Activated naive CD4-positive, alpha-beta T cell treated with anti-CD3 and anti-CD28 coated beads, Interleukin-2, amount 50 U/mL, for 72 hours (primary cell): Measurements from ENCODE around the gene FAM161A. TPM values are rescaled to one million over a fixed set of nuclear protein-coding genes. Genes with fewer than 3 reads are reported as not detected.
"Not testable (repeated sequence)": the region's sequence is repeated elsewhere in the genome, so short reads cannot be mapped to it uniquely, and the experiment has no call there.

Experiments
- ATAC-seq, 2 donors: fragments of 150-1000 bp; cut with Tn5 transposase; 2 replicates each; pipeline ENCODE4 v1.10.0; 2021; ENCODE audit warnings: mild to moderate bottlenecking in 2 of 2, moderate library complexity in 2 of 2
- DNase-seq, 2 donors: peaks; one replicate each; pipeline ENCODE4 v3.0.0; 2021 to 2022; ENCODE audit warnings: low spot score in 2 of 2
- H3K27ac Mint-ChIP-seq, 2 donors: one replicate each; pipeline ENCODE4 v1.8.0; 2022; ENCODE audit warnings: mild to moderate bottlenecking in 2 of 2, mixed read lengths in 2 of 2
- H3K36me3 Mint-ChIP-seq, 2 donors: one replicate each; pipeline ENCODE4 v1.8.0; 2022; ENCODE audit warnings: mixed read lengths in 2 of 2
- H3K9me3 Mint-ChIP-seq, 2 donors: one replicate each; pipeline ENCODE4 v1.8.0; 2022; ENCODE audit warnings: mixed read lengths in 2 of 2
- total RNA-seq, 2 donors: library from RNA; stranded (reverse); gene quantifications; one replicate each; pipeline ENCODE4 v1.2.3, GENCODE V29; 2022

FAM161A gene
- total RNA-seq, 2 donors from 2014 or later = 10.3 to 11.0 TPM

DNA sequence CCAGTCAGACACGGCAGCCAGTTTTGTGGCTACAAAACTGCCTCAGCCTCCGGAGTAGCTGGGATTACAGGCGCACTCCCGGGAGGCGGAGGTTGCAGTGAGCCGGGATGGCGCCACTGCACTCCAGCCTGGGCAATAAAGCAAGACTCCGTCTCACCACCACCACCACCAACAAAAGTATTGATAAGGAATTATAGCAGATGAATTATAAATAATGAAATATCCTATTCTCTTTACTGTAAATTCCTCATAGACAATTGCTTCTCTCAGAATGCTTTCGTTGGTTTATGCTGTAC, 1.4 kb upstream of the FAM161A start:
- ATAC-seq = no peak
- DNase-seq = no peak
- H3K27ac Mint-ChIP-seq = peak overlapping the region in 1 of 2 donors; percentile 92

DNA sequence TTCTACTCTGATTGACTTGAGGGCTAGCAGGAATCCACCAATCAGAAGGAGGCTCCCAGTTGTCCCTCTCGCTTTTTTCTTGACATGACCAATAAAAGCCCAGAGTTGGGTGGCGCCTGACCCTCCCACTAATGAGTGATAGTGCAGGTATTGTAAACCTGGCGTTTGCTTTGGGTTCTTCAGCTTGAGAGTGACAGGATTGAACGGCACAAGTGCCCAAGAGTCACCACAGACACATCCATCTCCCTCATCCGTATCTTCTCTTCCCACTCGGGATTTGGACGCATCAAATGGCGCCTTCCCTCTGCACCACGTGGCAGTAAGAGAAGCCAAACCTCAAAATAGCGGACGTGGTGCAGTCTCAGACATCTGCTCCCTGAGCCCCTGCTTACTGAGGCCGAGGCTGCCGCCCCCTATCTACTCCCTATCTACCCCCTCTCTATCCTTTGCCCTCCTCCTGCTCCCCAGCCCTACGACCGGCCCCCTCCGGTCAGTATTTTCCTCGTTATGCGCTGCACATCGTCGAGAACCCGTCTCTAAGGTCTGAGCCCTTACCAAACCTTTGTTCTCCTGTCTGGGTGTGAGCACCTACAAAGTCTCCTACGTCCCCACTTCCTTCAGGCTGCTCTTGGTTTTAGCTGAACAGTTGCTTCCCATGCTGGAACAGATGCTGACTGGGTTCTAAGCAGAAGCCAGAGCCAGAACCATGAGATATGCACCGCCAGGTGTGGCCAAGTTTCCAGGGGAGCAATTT, 881 bp upstream of the FAM161A start:
- Mint-ChIP-seq H3K9me3 (no peaks in the 10 kb centered on the region), H3K36me3 (peaks cover 0 to 7% of the 10 kb centered on the region in 2 donors), H3K27ac (peak overlapping the region; percentile 92 to 98)
- peak; percentile 91 to 92 for ATAC-seq
- peak; percentile 83 to 88 for DNase-seq

More for the DNA sequence above, 1.4 kb upstream of the FAM161A start:
- Mint-ChIP-seq H3K36me3 (peaks cover 0 to 11% of the 10 kb centered on the region in 2 donors), H3K9me3 (no peaks in the 10 kb centered on the region)

DNA sequence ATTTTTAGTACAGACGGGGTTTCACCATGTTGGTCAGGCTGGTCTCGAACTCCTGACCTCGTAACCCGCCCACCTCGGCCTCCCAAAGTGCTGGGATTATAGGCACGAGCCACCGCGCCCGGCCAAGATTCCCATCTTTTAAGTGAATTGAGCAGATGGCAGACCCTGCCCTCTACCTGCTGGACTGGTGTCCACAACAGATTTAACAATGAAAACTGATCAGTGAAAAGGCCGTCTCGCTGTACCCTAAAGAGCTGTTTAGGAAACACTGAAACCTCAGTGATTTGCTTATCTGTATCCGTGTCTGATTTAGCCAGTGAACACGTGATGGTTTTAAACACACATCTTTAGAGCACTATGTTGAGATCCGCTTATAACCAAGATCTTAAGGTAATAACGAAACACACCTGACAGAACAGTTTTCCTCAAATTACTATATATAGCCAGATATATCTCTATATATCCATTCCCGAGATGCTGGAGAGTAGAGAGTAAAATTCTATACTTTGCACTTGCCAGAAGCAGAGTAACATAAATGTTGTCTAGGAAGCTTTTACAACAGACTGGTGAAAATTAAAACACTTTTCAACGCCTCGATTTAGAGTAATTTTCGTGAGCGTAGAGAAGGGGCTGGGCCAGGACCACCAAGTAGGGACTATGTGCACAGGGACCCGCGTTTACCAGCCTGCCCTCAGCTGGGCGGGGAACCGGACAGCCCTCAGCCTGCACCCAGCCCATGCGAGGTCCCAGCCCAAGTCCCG, 594 bp downstream of the FAM161A start:
- peaks cover 0 to 4% of the 10 kb centered on the region in 2 donors for H3K36me3 Mint-ChIP-seq
- H3K9me3 Mint-ChIP-seq = no peaks in the 10 kb centered on the region
- ATAC-seq (peak; percentile 58 to 62), DNase-seq (no peak)
- peak overlapping the region; percentile 92 to 98 for H3K27ac Mint-ChIP-seq

DNA sequence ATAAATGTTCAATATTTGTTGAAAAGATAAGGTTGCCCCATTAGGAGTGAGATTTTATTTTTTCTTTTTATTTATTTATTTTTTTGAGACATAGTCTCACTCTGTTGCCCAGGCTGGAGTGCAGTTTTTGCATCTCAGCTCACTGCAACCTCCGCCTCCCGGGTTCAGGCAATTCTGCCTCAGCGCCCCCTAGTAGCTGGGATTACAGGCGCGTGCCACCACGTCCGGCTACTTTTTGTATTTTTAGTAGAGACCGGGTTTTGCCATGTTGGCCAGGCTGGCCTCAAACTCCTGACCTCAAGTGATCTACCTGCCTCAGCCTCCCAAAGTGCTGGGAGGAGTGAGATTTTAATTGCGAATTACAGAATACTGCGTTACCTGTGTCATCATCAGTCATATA, 2.6 kb downstream of the FAM161A start:
- not testable (repeated sequence) for ATAC-seq

DNA sequence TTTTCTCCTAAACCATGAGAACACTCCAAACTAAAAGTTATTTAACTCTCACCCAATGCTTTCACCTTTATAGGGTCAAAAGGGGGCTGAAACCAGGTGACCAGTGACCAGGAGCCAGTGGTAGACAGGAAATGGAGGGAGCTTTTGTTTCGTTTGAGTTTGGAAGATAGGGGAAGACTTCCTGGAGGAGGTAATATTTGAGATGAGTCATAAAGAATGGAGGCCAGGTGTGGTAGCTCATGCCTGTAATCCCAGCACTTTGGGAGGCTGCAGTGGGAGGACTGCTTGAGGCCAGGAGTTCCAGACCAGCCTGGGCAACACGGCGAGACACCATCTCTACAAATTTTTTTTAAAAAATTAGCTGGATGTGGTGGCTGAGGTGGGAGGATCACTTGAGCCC, 8.5 kb downstream of the FAM161A start:
- Mint-ChIP-seq H3K36me3 (no peaks in the 10 kb centered on the region), H3K9me3 (no peaks in the 10 kb centered on the region), H3K27ac (no peak overlapping the region)
- no peak for DNase-seq
- ATAC-seq = no peak

More for the DNA sequence above, 2.6 kb downstream of the FAM161A start:
- H3K9me3 Mint-ChIP-seq, DNase-seq, H3K27ac Mint-ChIP-seq, H3K36me3 Mint-ChIP-seq: not testable (repeated sequence)

DNA sequence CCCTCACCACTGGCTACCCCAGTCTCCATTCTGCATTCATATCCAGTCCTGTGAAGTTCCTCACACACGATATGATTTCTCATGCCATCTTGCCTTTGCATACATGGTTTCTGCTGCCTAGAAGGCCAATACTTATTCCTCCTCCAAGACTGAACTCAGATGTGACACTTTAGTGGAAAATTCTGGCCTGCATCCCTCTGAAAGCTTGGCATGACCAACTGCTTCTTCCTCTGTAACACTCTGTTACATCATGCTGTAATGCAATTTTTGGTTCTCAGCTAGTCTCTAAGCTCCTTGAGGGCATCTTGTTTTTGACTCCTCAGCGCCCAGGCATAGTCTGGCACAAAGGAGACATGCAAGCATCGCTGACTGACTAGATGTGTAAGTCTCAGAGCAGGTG, 12.6 kb downstream of the FAM161A start:
- DNase-seq (no peak), ATAC-seq (no peak)
- H3K36me3 Mint-ChIP-seq = no peaks in the 10 kb centered on the region
- H3K27ac Mint-ChIP-seq = no peak overlapping the region
- H3K9me3 Mint-ChIP-seq = no peaks in the 10 kb centered on the region

DNA sequence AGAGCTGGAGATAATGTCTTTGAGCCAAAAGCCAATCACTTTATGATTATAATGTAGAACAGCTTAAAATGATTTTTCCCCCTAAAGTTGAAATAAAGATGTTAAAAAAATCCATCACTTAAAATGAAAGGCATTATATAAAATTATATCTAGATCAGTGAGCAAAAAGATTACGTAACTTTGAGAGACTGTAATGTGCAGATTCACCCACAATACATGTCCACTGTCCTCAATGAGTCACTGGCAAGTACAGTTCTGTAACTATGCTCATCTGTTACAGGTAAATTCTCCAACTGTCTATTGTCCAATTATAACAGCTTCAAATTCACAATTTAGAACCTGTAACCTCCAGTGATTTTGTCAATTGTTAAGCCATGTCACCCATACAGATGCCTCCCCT, 19.0 kb downstream of the FAM161A start:
- Mint-ChIP-seq H3K9me3 (peaks cover 0 to 5% of the 10 kb centered on the region in 2 donors), H3K36me3 (peaks cover 0 to 19% of the 10 kb centered on the region in 2 donors), H3K27ac (no peak overlapping the region)
- DNase-seq = no peak
- ATAC-seq = no peak

DNA sequence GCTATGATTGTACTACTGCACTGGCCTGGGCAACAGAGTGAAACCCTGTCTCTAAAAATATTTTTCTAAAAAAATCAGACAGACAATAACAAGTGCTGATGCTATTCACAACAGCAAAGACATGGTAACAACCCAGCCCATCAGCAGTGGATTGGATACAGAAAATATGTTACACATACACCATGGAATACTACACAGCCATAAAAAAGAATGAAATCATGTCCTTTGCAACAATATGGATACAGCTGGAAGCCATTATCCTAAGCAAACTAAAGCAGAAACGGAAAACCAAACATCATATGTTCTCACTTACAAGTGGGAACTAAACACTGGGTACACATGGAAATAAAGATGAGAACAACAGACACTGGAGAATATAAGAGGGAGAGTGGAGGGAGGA, 19.9 kb downstream of the FAM161A start:
- Mint-ChIP-seq H3K36me3 (peaks cover 0 to 19% of the 10 kb centered on the region in 2 donors), H3K9me3 (peaks cover 0 to 5% of the 10 kb centered on the region in 2 donors), H3K27ac (no peak overlapping the region)
- ATAC-seq = no peak
- no peak for DNase-seq

DNA sequence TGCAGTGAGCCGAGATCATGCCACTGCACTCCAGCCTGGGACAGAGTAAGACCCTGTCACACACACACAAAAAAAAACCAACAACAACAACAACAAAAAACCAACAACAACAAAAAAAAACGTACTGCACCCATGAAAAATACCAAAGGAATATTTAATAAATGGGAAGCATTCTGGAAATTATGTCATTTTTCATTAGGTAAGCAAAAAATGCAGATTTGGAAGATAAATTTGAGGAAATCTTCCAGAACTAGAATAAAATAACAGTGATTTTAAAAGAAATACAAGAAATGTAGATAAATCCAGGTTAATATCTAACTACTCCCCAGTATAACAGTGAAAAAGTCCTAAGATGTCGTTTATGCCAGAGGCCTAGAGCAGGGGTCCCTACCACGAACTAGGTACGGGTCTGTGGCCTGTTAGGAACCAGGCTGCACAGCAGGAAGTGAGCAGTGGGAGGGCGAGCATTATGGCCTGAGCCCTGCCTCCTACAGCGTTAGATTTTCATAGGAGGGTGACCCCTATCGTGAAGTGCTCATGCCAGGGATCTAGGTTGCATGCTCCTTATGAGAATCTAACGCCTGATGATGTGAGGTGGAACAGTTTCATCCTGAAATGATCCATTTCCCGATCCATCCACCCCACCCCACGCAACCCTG, 21.5 kb downstream of the FAM161A start:
- DNase-seq (no peak), ATAC-seq (no peak)
- H3K27ac Mint-ChIP-seq = peak overlapping the region in 1 of 2 donors; percentile 16
- H3K9me3 Mint-ChIP-seq = peaks cover 0 to 5% of the 10 kb centered on the region in 2 donors
- H3K36me3 Mint-ChIP-seq = peaks cover 0 to 19% of the 10 kb centered on the region in 2 donors

DNA sequence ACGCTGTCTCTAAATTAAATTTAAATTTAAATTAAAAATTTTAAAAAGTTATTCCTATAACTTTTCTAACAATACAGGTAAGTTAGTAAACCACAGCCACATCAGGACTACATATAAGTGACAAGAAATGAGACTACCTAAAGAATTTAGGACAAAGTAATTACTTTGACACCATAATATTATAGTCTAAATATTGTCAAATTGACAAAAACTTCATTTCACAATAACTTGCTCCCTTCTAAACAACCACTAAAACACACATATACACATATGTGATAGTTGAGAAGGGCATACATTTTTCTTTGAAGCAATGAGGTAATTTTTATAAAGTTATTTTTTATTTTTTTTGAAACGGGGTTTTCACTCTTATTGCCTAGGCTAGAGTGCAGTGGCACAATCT, 31.6 kb downstream of the FAM161A start:
- ATAC-seq = no peak
- Mint-ChIP-seq H3K36me3 (no peaks in the 10 kb centered on the region), H3K27ac (no peak overlapping the region), H3K9me3 (no peaks in the 10 kb centered on the region)
- no peak for DNase-seq

DNA sequence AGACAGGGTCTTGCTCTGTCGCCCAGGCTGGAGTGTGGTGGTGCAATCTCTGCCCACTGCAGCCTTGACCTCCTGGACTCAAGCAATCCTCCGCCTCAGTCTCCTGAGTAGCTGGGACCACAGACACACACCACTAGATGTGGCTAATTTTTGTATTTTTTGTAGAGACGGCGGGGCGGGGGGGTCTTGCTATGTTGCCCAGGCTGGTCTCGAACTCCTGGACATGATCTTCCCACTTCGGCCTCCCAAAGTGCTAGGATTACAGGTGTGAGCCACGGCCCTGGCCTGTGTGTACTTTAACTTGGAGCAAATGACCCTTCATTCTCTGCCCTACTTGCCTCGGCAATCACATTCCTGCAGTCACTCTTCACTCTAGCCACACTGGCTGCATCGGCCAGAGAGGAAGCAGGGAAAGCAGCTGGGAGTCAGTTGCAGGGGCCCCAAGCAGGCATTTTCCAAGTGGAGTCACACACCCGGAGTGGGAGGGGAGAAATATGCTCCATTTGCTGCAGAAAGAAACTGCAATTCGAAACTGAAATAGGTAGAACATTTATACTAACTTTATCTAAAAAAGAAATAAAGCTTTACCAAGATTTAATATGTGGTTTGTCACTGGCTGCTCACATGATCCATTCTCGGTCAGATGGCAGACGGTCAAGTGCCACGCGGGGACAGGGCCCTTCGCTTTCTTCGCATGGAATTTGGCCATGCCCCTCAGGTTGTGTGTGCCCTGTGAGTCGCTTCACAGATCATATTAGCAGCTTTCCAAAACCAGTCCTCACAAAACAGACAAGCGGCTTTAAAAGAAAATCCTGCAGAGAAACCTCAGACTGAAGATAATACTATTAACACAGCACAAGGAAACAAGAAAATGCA, 37.1 kb downstream of the FAM161A start:
- Mint-ChIP-seq H3K9me3 (no peaks in the 10 kb centered on the region), H3K36me3 (no peaks in the 10 kb centered on the region), H3K27ac (no peak overlapping the region)
- DNase-seq = no peak
- ATAC-seq = no peak

DNA sequence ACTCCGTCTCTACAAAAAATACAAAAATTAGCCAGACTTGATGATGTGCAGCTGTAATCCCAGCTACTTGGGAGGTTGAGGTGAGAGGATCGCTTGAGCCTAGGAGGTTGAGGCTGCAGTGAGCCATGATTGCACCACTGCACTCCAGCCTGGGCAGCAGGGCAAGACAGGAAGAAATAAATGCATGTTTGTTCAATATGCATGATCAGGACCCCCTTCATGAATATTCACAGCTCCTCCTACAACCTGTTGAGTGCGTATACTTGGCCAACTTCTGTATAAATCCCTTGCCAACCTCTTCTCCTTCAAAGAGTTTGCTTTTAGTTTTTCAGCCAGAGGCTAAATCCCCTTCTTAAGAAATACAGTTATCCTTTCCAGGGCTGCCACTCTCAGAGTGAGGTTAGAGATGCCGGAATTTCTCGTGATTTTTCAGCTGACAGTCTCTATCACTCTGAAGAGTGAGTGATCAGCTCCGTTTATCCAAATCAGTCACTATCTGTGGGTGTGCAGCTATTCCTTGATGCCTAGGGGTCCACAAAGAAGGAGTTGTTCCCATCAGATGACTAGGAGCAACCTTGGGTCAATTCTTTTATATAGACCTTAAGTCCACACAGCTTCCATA, 39.2 kb downstream of the FAM161A start:
- Mint-ChIP-seq H3K9me3 (no peaks in the 10 kb centered on the region), H3K27ac (no peak overlapping the region)
- DNase-seq = no peak

DNA sequence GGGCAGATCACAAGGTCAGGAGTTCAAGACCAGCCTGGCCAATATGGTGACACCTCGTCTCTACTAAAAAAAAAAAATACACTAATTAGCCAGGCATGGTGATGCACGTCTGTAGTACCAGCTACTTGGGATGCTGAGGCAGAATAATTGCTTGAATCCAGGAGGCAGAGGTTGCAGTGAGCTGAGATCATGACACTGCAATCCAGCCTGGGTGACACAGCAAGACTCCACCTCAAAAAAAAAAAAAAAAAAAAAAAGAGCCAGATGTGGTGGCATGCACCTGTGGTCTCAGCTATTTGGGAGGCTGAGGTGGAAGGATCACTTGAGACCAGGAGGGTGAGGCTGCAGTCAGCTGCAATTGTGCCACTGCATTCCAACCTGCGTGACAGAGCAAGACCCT, 40.5 kb downstream of the FAM161A start:
- H3K36me3 Mint-ChIP-seq, ATAC-seq, H3K9me3 Mint-ChIP-seq, H3K27ac Mint-ChIP-seq, DNase-seq: not testable (repeated sequence)

More for the DNA sequence above, 39.2 kb downstream of the FAM161A start:
- no peak for ATAC-seq
- H3K36me3 Mint-ChIP-seq = no peaks in the 10 kb centered on the region

DNA sequence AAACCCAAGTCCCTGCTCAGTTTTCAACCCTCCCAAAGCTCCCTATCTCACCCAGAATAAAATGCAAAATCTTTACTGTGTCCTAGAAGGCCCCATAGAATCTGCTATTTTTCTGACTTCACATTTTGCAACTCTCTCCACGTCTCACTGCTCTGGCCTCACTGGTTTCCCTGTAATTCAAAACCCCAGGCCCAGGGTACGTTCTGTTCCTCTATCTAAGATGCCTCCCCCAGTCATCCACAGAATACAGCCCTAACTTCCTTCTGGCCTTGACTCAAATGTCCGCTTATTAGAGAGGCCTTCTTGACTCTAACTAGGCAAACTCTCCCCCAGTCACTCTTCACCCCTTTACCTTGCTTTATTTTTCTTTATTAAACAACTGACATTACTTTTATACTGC, 42.0 kb downstream of the FAM161A start:
- Mint-ChIP-seq H3K27ac (no peak overlapping the region), H3K36me3 (no peaks in the 10 kb centered on the region), H3K9me3 (no peaks in the 10 kb centered on the region)
- DNase-seq = no peak
- no peak for ATAC-seq

DNA sequence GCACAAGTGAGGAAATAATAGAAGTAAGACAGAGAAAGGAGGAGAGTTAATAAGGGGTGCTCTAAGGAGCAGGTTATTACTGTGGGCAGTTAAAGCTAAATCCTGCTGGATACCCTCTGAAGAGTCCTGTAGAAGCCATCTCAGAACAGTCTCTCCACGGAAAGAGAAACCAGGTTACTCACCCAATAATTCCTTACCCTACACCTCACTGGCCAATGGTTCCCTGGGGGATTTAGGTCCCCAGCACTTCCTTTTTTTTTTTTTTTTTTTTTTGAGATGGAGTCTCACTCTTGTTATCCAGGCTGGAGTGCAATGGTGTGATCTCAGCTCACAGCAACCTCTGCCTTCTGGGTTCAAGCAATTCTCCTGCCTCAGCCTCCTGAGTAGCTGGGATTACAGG, 43.7 kb downstream of the FAM161A start:
- not testable (repeated sequence) for H3K9me3 Mint-ChIP-seq, H3K27ac Mint-ChIP-seq, H3K36me3 Mint-ChIP-seq, ATAC-seq, DNase-seq

DNA sequence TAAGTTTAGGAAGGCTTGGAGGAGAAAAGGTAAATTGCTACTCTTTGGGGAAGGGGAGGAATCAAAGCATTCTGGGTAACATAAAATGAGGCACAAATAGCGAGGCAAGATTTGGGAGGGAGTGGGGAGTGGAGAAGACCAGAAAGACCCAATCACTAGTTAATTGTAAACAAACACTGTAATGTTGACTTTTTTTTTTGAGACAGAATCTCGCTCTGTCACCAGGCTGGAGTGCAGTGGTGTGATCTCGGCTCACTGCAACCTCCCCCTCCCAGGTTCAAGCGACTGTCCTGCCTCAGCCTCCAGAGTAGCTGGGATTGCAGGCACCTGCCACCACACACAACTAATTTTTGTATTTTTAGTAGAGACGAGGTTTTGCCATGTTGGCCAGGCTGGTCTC, 45.2 kb downstream of the FAM161A start:
- not testable (repeated sequence) for H3K36me3 Mint-ChIP-seq, DNase-seq, ATAC-seq, H3K27ac Mint-ChIP-seq, H3K9me3 Mint-ChIP-seq
